Measurements from ENCODE around the gene RPL39. TPM values are rescaled to one million over a fixed set of nuclear protein-coding genes. Genes with fewer than 3 reads are reported as not detected.

RPL39 gene
- total and polyA plus RNA-seq, 2 of the 8 experiments (the other 6 are each of a cell fraction or from before 2014, with no cell fraction given) = 1,942 to 2,394 TPM

- no peak for TF ChIP-seq NRF1 (IDR thresholded peaks at IDR 0.05; ENCODE audit: low read depth, low read length)
- no peak for TF ChIP-seq CHD1 (IDR thresholded peaks at IDR 0.05; ENCODE audit: low read depth, low read length)
- TF ChIP-seq SAP30 (IDR thresholded peaks at IDR 0.05; ENCODE audit: insufficient read depth, insufficient replicate concordance, low read length) = no peak
- no peak for TF ChIP-seq E2F6 (IDR thresholded peaks at IDR 0.05)
- TF ChIP-seq TAF1 (IDR thresholded peaks at IDR 0.05; ENCODE audit: low read depth, low read length) = no peak
- TF ChIP-seq TEAD4 (IDR thresholded peaks at IDR 0.05; ENCODE audit: low read depth, low read length) = no peak
- no peak for TF ChIP-seq MAFK (IDR thresholded peaks at IDR 0.05; ENCODE audit: low read depth, low read length)
- no peak for TF ChIP-seq RFX5 (IDR thresholded peaks at IDR 0.05; ENCODE audit: borderline replicate concordance, low read depth, low read length)
These were observed 31.2 kb downstream of the RPL39 start (continued) for GRCh38 chrX:119760026-119760877.
